ENCODE results near the gene TACR2. TPM values are rescaled to one million over a fixed set of nuclear protein-coding genes. Genes with fewer than 3 reads are reported as not detected.

Gene TACR2
- total and polyA plus RNA-seq, 2 of the 13 experiments (the other 11 are each of a cell fraction or from before 2014, with no cell fraction given): 0.04 TPM; not detected in 1

DNA sequence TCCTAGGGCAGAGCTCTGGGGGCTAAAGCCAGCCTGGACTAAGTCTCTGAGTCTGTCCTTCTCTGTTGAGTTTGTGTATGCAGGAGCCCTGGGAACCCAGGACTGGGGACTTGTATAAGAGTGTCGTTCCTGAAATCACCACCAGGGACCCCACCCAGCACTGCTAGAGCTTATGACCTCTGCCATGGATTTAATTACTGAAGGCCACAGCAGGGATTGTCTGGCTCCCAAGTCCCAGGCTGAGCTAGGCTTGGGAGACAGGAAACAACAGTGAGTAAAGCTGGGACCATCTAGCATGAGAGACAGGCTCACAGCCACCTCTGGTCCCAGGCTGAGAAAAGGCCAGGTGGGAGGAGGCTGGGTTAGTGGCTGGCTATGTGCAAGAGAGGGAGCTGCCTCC, 33.1 kb upstream of the TACR2 start (continued):
- peak; percentile 47 for TF ChIP-seq CTCF (CRISPR knock-in tag; IDR thresholded peaks at IDR 0.05)
- no peak for TF ChIP-seq ATF5 (CRISPR knock-in tag; IDR thresholded peaks at IDR 0.05; ENCODE audit: low read depth)
- TF ChIP-seq AGO2 (optimal IDR thresholded peaks at IDR 0.05; ENCODE audit: low read depth, low read length): no peak
- TF ChIP-seq ZNF720 (CRISPR knock-in tag; IDR thresholded peaks at IDR 0.05): no peak
- no peak for TF ChIP-seq ZNF781 (CRISPR knock-in tag; IDR thresholded peaks at IDR 0.05; ENCODE audit: borderline replicate concordance, not compliant biosample characterization)
- TF ChIP-seq ZNF639 (CRISPR knock-in tag; conservative IDR thresholded peaks at IDR 0.05): no peak
- no peak for TF ChIP-seq MED1 (CRISPR knock-in tag; IDR thresholded peaks at IDR 0.05)
- TF ChIP-seq, protein P1, sequence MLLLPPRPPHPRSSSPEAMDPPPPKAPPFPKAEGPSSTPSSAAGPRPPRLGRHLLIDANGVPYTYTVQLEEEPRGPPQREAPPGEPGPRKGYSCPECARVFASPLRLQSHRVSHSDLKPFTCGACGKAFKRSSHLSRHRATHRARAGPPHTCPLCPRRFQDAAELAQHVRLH (CRISPR knock-in tag; IDR thresholded peaks at IDR 0.05; ENCODE audit: borderline replicate concordance, low read depth): no peak
- no peak for TF ChIP-seq ZNF629 (CRISPR knock-in tag; conservative IDR thresholded peaks at IDR 0.05)
- no peak for TF ChIP-seq HHEX (CRISPR knock-in tag; IDR thresholded peaks at IDR 0.05)
- peak; percentile 18; the same call in 1 of the 2 replicates for TF ChIP-seq SMC3 (IDR thresholded peaks at IDR 0.05; ENCODE audit: low read length)
- no peak for TF ChIP-seq FOSL2 (CRISPR knock-in tag; IDR thresholded peaks at IDR 0.05)
- TF ChIP-seq CREB1 (IDR thresholded peaks at IDR 0.05): no peak
- no peak for TF ChIP-seq CREB1 (CRISPR knock-in tag; IDR thresholded peaks at IDR 0.05)
- no peak for TF ChIP-seq ZNF672 (CRISPR knock-in tag; IDR thresholded peaks at IDR 0.05)
- no peak for TF ChIP-seq ZFX (CRISPR knock-in tag; IDR thresholded peaks at IDR 0.05; ENCODE audit: low read depth)
- TF ChIP-seq TARDBP (CRISPR knock-in tag; IDR thresholded peaks at IDR 0.05): no peak
- no peak for TF ChIP-seq ZNF251 (CRISPR knock-in tag; IDR thresholded peaks at IDR 0.05)
- TF ChIP-seq TOE1 (CRISPR knock-in tag; IDR thresholded peaks at IDR 0.05): no peak
- 0 out of 2 replicates have a peak, but pooled peaks have one; percentile 34 for TF ChIP-seq ZNF614 (CRISPR knock-in tag; IDR thresholded peaks at IDR 0.05; ENCODE audit: borderline replicate concordance)
- TF ChIP-seq FOXP1 (IDR thresholded peaks at IDR 0.05): no peak
- no peak for TF ChIP-seq FOXP1 (CRISPR knock-in tag; IDR thresholded peaks at IDR 0.05)
- TF ChIP-seq KDM3A (CRISPR knock-in tag; IDR thresholded peaks at IDR 0.05; ENCODE audit: low read depth): no peak
- TF ChIP-seq ZNF644 (CRISPR knock-in tag; IDR thresholded peaks at IDR 0.05; ENCODE audit: low read depth): 0 out of 2 replicates have a peak, but pooled peaks have one; percentile 7
- TF ChIP-seq, protein P2, sequence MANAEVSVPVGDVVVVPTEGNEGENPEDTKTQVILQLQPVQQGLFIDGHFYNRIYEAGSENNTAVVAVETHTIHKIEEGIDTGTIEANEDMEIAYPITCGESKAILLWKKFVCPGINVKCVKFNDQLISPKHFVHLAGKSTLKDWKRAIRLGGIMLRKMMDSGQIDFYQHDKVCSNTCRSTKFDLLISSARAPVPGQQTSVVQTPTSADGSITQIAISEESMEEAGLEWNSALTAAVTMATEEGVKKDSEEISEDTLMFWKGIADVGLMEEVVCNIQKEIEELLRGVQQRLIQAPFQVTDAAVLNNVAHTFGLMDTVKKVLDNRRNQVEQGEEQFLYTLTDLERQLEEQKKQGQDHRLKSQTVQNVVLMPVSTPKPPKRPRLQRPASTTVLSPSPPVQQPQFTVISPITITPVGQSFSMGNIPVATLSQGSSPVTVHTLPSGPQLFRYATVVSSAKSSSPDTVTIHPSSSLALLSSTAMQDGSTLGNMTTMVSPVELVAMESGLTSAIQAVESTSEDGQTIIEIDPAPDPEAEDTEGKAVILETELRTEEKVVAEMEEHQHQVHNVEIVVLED (CRISPR knock-in tag; IDR thresholded peaks at IDR 0.05; ENCODE audit: borderline replicate concordance): no peak

Data from HepG2 (cell line).